ENCODE measurements around the gene LCOR. TPM values are rescaled to one million over a fixed set of nuclear protein-coding genes. Genes with fewer than 3 reads are reported as not detected.
"Not testable (repeated sequence)": the region's sequence is repeated elsewhere in the genome, so short reads cannot be mapped to it uniquely, and the experiment has no call there.

Gene LCOR
- total RNA-seq, 4 donors from 2014 or later: 7.7 to 2,027 (median 132) TPM

- Histone ChIP-seq H3K36me3 (no peaks in the 10 kb centered on the region), H3K9me3 (no peaks in the 10 kb centered on the region), H3K4me3 (no peak overlapping the region), H3K4me1 (no peaks in the 10 kb centered on the region), H3K27me3 (no peaks in the 10 kb centered on the region), H3K27ac (no peak overlapping the region)
- intact Hi-C loops (cut with DNase I; ENCODE audit: low total_unique reads): no loop called here
- TF ChIP-seq POLR2A (IDR thresholded peaks at IDR 0.05): no peak
- TF ChIP-seq CTCF (IDR thresholded peaks at IDR 0.05): no peak
- DNase-seq: no peak
These were observed 14.3 kb downstream of the LCOR start for GRCh38 chr10:96846395-96846794.

- H3K4me1 ChIP-seq: no peaks in the 10 kb centered on the region
- H3K4me3 ChIP-seq: no peak overlapping the region
- no peaks in the 10 kb centered on the region for H3K9me3 ChIP-seq
- intact Hi-C loops (cut with DNase I; ENCODE audit: low total_unique reads): no loop called here
- H3K36me3 ChIP-seq: no peaks in the 10 kb centered on the region
- TF ChIP-seq POLR2A (IDR thresholded peaks at IDR 0.05) (no peak), CTCF (IDR thresholded peaks at IDR 0.05) (no peak)
- H3K27ac ChIP-seq: no peak overlapping the region
- no peak for DNase-seq
- no peaks in the 10 kb centered on the region for H3K27me3 ChIP-seq
These were observed 14.8 kb downstream of the LCOR start for GRCh38 chr10:96846926-96847325.

- H3K9me3 ChIP-seq; H3K27me3 ChIP-seq; DNase-seq; H3K27ac ChIP-seq; intact Hi-C loops (cut with DNase I; ENCODE audit: low total_unique reads); H3K4me3 ChIP-seq; H3K4me1 ChIP-seq; H3K36me3 ChIP-seq: not testable (repeated sequence)
These were observed 15.3 kb downstream of the LCOR start for GRCh38 chr10:96847356-96847755.

DNA sequence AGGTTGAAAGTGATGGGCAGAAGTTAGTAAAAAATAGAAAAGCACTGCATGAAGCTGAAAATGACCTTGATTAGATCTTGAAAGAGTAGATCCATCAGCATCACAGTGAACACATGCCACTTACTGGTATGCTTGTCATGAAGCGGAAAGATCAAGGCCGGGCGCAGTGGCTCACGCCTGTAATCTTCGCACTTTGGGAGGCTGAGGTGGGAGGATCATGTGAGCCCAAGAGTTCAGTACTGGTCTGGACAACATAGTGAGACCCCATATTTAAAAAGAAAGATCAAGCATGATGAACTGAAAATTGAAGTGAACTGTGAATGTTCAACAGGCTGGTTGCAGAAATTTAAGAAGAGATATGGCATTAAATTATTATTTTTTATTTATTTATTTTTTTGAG lies 18.0 kb downstream of the LCOR start:
- H3K4me3 ChIP-seq: no peak overlapping the region
- H3K36me3 ChIP-seq: no peaks in the 10 kb centered on the region
- no peaks in the 10 kb centered on the region for H3K27me3 ChIP-seq
- intact Hi-C loops (cut with DNase I; ENCODE audit: low total_unique reads): no loop called here
- no peaks in the 10 kb centered on the region for H3K9me3 ChIP-seq
- DNase-seq: no peak
- no peak overlapping the region for H3K27ac ChIP-seq
- TF ChIP-seq CTCF (IDR thresholded peaks at IDR 0.05) (no peak), POLR2A (IDR thresholded peaks at IDR 0.05) (no peak)
- H3K4me1 ChIP-seq: no peaks in the 10 kb centered on the region

GRCh38 chr10:96850825-96851224 lies 18.7 kb downstream of the LCOR start:
- intact Hi-C loops (cut with DNase I; ENCODE audit: low total_unique reads): no loop called here
- no peak for TF ChIP-seq POLR2A (IDR thresholded peaks at IDR 0.05)
- H3K27ac ChIP-seq: peak overlapping the region; percentile 31 to 47
- H3K36me3 ChIP-seq: no peaks in the 10 kb centered on the region
- H3K4me1 ChIP-seq: no peaks in the 10 kb centered on the region
- H3K4me3 ChIP-seq: no peak overlapping the region
- DNase-seq: peak in 1 of 2 donors; percentile 15
- H3K9me3 ChIP-seq: no peaks in the 10 kb centered on the region
- no peaks in the 10 kb centered on the region for H3K27me3 ChIP-seq

DNA sequence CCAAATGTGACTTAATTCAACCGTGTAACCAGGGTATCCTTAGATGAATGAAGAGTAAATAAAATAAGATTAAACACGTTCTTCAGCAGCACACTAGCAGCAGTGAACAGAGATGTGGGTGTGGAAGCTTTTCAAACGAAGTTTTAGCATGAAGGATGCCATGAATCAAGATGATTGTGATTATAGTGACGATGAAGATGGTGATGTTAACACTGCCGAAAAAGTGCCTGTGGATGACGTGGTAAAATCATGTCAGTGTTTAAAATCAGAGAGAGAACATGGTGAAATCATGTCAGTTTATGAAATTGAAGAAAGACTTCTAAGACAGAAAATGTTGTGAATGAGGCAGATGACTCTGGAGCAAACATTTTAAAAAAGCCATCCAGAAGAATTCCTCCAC lies 19.2 kb downstream of the LCOR start:
- Histone ChIP-seq H3K4me1 (no peaks in the 10 kb centered on the region), H3K4me3 (no peak overlapping the region), H3K27ac (peak overlapping the region; percentile 31 to 47), H3K27me3 (no peaks in the 10 kb centered on the region), H3K36me3 (no peaks in the 10 kb centered on the region), H3K9me3 (no peaks in the 10 kb centered on the region)
- intact Hi-C loops (cut with DNase I; ENCODE audit: low total_unique reads): no loop called here
- no peak for DNase-seq
- TF ChIP-seq POLR2A (IDR thresholded peaks at IDR 0.05) (no peak), CTCF (IDR thresholded peaks at IDR 0.05) (no peak)
